ENCODE data around the gene SLC12A8.

DNA sequence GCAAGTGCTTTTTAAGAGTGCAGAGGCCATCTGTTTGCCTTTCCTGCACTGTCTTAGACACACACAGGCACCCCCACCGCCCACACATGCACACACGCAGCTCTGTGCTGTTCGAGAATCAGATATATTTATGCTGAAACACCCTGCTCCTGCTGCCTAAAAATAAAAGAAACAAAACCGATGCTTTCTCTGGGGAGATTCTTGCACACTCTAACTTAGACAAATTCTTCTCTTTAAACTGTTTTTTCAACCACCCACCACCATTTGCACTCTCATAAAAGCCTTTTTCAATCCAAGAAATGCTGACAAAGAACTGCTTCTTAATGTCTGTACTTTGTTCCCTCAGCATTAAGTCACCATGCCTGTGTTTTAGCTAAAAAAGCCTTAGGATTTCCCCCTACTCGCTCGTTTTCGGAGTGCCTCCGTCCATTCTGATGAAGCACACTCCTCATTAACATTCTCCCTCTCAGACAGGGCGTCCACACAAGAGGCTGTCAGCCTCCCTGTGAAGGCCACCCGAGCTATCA is 26.2 kb downstream of the SLC12A8 start:
- TF ChIP-seq, protein P1, sequence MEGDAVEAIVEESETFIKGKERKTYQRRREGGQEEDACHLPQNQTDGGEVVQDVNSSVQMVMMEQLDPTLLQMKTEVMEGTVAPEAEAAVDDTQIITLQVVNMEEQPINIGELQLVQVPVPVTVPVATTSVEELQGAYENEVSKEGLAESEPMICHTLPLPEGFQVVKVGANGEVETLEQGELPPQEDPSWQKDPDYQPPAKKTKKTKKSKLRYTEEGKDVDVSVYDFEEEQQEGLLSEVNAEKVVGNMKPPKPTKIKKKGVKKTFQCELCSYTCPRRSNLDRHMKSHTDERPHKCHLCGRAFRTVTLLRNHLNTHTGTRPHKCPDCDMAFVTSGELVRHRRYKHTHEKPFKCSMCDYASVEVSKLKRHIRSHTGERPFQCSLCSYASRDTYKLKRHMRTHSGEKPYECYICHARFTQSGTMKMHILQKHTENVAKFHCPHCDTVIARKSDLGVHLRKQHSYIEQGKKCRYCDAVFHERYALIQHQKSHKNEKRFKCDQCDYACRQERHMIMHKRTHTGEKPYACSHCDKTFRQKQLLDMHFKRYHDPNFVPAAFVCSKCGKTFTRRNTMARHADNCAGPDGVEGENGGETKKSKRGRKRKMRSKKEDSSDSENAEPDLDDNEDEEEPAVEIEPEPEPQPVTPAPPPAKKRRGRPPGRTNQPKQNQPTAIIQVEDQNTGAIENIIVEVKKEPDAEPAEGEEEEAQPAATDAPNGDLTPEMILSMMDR (IDR thresholded peaks at IDR 0.05; ENCODE audit: low read depth, low read length) = no peak
- no peak for TF ChIP-seq POLR2A (IDR thresholded peaks at IDR 0.05; ENCODE audit: extremely low read depth, insufficient read length)
